ENCODE data around the gene USP53. TPM values are rescaled to one million over a fixed set of nuclear protein-coding genes. Genes with fewer than 3 reads are reported as not detected.
"Not testable (repeated sequence)": the region's sequence is repeated elsewhere in the genome, so short reads cannot be mapped to it uniquely, and the experiment has no call there.

USP53 gene
- polyA plus RNA-seq (ENCODE audit: insufficient read length in 12 of 12): 10 to 100 TPM in 8 of 12 donors, 1 to 10 TPM in 3, not detected in 1; 7.8 to 30.3 (median 13.2) TPM
- long read RNA-seq, donor 1, partial matches to known transcripts: 11 of 16 reads
- long read RNA-seq, donor 1, other reads (novel, unspliced or antisense): 0 of 16 reads
- long read RNA-seq, donor 2, full-length matches to known transcripts: 1 of 1 reads
- long read RNA-seq, donor 2, partial matches to known transcripts: 0 of 1 reads
- long read RNA-seq, donor 2, other reads (novel, unspliced or antisense): 0 of 1 reads
- long read RNA-seq, donor 3: 0 reads
- long read RNA-seq, donor 4: 0 reads
- long read RNA-seq, donor 5, full-length matches to known transcripts: 1 of 1 reads
- long read RNA-seq, donor 5, partial matches to known transcripts: 0 of 1 reads
- long read RNA-seq, donor 5, other reads (novel, unspliced or antisense): 0 of 1 reads
- long read RNA-seq, donor 6, partial matches to known transcripts: 0 of 1 reads
- long read RNA-seq, donor 6, other reads (novel, unspliced or antisense): 0 of 1 reads
- long read RNA-seq, donor 7, partial matches to known transcripts: 240 of 241 reads
- long read RNA-seq, donor 7, other reads (novel, unspliced or antisense): 0 of 241 reads
- long read RNA-seq, donor 8, partial matches to known transcripts: 474 of 475 reads
- long read RNA-seq, donor 8, other reads (novel, unspliced or antisense): 0 of 475 reads
- long read RNA-seq, donor 9, partial matches to known transcripts: 324 of 324 reads
- long read RNA-seq, donor 9, other reads (novel, unspliced or antisense): 0 of 324 reads
- long read RNA-seq, donor 10, partial matches to known transcripts: 382 of 382 reads
- long read RNA-seq, donor 10, other reads (novel, unspliced or antisense): 0 of 382 reads
- long read RNA-seq, donor 11: 0 reads

DNA sequence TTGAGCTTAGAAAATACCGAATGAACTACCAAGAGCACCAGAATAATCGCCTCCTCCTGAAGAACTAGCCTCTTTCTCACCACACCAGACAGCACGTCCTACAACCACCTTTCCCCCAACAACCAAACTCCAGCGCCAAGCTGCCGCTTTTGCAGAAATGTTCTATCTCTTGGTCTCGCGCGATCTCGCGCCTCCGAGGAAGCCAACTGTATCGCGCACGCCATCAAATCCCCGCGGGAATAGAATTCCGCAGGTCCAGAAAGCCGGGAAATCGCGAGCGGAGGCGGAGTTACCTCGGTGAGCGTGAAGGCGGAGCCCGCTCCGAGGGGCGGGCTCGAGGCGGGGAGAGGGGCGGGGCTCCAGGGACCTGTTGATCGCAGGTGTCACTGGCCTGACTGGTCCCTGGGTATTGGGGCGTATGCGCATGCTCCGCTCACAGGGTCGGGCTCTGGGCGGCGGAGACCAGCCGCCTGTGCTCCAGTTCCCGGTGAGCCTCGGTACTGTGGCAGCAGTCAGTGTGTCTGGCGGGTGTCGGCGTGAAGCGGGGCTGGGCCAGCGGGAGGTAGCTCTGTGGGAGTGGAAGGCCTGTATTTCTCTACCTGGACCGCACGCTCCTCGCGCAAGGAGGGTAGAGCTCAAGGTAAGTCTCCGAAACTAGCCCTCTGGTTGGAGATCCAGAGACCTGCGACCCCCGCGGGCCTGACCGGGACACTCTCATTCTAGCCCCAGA lies at the start of gene USP53:
TSS of gene USP53 (plus strand) at position 480 of the 730 bp plus-strand sequence. CDS start 27,047 bp downstream, outside the sequence.
- DNase-seq: peak; percentile 90

DNA sequence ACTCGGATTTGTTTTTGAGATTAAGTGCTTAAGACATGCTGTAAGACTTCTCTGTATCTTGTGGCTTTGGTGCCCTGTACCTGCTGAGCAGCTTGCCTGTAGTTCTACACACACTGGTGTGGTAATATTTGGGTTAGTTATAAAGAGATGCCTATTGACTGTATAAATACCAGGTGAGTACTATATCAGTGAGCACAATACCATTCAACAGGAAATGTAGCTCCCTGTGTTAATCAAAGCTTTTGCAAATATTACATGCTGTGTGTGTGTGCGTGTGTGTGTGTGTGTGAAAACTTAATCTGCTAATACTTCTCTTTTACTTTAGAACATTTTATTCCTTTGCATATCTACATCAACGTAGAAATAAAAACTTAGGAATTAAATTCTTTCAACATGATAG lies 46.7 kb upstream of the USP53 start:
- DNase-seq: no peak

DNA sequence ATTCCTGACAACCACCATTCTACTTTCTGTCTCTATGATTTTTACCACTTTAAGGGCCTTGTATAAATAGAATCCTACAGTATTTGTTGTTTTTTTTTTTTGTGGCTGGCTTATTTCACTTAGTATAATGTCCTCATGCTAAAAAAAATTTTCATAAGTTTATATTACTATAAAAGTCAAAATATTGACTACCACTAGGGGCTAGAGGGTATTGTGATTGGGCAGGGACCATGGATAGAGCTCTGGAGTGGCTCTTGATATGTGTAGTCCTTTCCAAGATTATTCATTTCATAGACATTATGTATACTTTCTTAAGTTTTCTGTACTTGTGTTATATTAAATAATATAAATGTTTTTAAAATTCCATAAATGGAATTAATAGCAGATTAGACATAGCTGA lies 42.3 kb upstream of the USP53 start:
- DNase-seq: no peak

DNA sequence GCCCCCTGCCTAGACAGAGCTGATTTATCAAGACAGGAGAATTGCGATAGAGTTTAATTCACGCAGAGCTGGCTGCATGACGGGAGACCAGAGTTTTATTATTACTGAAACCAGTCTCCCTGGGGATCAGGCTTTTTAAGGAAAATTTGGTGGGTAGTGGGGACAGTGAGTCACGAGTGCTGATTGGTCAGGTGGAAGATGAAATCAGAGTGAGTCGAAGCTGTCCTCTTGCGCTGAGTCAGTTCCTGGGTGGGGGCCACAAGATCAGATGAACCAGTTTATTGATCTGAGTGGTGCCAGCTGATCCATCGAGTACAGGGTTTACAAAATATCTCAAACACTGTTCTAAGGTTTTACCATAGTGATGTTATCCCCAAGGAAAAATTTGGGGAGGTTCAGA lies 40.3 kb upstream of the USP53 start:
- DNase-seq: no peak

DNA sequence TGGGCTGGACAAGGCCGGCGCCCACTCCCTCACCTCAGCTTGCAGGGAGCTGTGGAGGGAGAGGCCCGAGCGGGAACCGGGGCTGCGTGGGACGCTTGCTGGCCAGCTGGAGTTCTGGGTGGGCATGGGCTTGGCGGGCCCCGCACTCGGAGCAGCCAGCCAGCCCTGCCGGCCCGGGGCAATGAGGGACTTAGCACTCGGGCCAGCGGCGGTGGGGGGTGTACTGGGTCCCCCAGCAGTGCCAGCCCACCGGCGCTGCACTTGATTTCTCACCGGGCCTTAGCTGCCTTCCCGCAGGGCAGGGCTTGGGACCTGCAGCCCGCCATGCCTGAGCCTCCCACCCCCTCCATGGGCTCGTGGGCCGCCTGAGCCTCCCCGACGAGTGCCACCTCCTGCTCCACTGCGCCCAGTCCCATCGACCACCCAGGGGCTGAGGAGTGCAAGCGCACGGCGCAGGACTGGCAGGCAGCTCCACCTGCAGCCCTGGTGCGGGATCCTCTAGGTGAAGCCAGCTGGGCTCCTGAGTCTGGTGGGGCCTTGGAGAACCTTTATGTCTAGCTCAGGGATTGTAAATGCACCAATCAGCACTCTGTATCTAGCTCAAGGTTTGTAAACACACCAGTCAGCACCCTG lies 38.7 kb upstream of the USP53 start:
- not testable (repeated sequence) for DNase-seq

DNA sequence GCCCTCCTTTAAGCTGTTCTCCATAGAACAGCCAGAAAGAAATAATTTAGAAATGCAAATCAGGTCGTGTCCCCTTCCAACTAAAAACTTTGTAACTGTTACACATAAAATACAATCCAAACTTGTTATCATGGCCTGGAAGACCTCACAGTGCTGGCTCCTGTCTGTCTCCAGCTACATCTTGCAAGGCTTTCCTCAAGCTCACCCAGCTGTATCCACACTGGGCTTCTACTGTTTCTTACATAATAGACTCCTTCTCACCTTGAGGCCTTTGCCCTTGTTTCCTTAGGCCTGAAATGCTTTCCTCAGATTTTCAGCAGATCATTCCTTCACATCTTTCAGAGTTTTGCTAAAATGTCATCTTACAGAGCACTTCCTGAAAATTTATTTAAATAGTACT lies 33.5 kb upstream of the USP53 start:
- no peak for DNase-seq

DNA sequence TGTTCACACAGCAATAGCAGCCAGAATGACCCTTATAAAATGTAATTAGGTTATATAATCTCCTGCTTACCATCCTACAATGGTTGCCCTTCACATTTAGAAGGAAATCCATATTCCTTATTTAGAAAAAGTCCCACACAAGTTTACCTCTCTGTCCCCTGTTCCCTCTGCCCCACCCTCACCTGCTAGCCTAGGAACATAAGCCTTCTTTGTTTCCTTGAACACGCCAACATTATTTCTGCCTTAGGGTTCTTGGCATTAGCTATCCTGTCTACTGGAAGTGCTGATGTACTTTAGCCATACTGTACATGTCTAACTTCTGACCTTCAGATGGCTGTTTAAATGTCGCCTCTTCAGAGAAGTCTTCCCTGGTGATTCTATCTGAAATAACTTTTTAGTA lies 28.4 kb upstream of the USP53 start:
- no peak for DNase-seq

DNA sequence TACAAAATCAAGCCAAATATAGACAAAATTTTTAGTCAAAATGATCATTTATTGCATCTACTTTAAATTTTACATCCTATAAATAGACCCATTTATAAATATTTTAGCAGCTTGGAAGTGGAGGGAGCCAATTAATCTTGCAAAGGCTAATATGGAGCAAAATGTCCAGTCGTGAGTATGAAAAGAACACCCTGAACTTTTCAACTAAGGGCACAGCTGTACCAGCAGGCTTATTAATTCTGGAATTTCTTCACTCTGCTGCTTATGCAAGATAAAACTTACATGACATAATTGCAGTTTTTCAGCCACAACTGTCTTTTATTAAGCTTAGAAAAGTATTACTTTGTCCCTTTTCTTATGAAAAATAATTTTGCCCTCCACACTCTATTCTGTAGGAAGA lies 22.9 kb upstream of the USP53 start:
- DNase-seq: no peak

DNA sequence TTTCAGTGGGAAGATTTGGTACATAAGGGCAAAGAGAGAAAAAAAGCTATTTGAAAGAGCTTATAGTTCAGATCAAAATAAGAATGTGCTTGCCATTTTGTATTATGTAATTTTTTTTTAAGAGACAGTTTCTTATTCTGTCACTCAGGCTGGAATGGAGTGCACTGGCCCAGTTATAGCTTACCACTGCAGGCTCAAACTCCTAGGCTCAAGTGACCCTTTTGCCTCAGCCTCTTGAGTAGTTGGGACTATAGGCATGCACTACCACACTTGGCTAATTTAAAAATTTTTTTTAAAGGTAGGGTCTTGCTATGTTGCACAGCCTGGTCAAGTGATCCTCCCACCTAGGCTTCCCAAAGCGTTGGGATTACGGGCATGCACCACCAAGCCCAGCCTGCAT lies 22.2 kb upstream of the USP53 start:
- no peak for DNase-seq

DNA sequence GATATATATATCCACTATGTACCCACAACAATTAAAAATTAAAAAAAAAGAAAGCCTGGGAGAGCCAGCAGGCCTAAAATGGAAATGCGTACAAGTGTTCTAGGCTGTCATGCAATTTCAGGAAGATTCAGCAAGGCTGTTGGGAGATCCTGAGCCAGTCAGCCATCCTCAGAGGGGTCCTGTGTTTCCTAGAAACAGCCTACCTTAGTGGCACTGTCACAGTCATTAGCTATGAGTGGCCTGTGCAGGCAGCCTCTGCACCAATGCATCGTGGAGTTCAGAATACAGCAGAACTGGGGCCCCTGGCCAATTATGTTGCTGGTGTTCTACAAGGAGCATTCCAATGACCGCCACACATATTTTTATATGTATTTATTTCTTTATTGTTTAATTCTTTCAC lies 21.0 kb upstream of the USP53 start:
- DNase-seq: no peak

DNA sequence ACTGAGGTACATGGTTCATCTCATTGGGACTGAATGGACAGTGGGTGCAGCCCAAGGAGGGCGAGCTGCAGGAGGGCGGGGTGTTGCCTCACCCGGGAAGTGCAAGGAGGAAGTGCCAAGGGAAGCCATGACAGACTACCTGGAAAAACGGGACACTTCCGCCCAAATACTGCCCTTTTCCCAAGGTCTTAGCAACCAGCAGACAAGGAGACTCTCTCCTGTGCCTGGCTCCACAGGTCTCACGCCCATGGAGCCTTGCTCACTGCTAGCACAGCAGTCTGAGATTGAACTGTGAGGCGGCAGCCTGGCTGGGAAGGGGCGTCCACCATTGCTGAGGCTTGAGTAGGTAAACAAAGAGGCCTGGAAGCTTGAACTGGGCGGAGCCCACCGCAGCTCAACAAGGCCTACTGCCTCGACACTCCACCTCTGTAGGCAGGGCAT lies 14.7 kb upstream of the USP53 start:
- DNase-seq: no peak

DNA sequence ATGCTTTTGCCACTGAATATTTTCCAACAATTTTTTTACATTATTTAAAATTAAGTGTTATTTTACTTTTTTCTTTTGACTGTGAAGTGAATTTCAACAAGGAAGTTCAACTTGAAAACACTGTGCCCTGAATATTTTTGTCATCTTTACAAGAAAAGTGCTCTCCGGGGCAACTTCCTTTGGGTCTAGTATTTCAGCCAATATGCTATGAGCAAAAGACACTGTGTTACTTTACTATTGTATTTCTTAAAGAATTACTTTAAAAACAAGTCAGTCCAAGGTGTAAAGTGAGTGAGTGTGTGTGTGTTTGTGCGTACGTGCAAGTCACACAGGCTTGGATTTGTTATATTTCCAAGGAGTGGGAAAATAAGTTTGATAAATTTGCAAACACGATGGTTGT lies 7.6 kb upstream of the USP53 start:
- no peak for DNase-seq

DNA sequence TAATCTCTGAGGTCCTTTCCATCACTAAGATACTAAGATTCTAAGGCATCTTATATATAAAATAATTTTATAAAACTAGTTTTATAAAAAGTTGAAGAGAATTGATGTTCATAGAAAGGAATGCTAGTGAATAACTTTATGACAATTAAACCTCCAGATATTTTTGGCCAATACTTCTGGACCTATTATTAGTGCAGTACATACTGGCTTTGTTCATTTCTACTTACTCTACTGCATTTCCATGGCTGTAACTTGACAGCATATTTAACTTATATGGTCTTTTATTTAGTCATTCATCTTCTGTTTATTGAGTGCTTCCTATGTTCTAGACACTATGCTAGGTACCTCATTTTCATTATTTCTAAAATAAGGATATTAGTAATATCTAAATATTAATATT lies 6.8 kb upstream of the USP53 start:
- no peak for DNase-seq

DNA sequence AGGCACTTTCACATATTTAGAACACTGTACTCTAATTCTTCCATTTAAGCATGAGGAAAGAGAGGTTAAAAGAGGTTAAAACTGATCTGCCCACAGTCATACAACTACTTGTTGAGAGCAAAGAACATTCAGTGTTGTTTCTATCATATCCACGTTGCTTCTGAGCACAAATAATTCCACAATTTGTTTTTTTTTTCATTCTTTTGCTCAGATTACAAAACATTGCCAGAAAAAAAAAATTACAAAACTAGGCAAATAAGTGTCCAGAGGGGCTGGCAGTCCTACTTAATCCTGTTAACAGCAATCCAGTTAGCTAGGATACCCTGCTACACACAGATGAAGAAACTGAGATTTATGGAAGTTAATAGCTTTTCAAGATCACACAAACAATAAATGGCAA lies 6.3 kb upstream of the USP53 start:
- DNase-seq: no peak

DNA sequence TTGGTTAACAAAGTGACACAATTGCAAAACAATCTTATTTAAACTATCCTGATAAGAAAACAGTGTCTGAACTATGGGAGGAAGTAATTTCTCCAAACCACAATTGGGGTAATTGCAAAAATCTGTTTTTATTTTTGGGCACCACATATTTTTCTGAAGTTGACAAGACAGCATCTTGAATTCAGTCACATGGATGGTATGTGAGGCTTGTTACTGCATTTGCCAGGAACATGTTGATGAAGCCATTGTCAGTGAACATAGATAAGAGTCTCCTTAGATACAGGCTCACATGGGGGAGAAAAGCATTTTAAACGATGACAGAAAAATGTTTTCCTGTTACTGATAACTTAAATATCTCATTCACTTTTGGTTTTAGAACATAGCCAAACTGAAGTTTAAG lies 5.5 kb upstream of the USP53 start:
- no peak for DNase-seq

DNA sequence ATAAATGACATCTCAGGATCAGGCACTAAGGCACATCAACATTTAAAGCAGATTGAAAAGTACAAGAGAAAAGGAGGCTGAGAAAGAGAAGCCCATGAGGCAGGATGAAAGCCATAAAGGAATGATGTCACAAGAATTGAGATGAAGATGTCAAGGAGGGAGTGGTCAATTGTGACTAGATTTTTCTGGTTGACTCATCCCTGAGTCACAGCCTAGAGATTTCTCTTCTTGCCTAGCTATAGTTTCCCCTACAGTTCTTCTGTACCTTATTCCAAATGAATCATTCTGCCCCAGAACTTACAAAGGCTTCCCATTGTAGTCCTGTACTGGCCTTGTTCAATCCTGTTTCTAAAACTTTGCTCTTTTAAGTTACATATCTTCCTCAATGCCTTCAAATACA lies 3.4 kb upstream of the USP53 start:
- DNase-seq: no peak

DNA sequence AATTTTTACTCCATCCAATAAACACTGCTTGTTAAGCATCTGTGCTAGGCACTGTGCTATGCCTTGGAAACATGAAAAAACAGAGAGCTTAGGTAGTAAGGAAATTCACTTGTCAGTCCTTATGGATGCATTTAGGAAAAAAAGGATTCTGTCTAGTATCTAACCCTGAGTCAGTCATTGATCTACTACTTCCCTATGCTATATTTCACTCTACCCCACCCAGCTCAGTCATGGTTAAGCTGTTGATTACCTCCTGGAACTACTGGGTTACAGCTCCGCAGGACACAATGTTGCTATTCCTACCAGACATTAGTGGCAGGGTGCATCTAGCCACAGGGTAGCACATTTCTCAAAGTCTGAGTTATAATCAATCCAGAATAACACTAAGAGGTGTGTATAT lies 2.9 kb upstream of the USP53 start:
- no peak for DNase-seq

DNA sequence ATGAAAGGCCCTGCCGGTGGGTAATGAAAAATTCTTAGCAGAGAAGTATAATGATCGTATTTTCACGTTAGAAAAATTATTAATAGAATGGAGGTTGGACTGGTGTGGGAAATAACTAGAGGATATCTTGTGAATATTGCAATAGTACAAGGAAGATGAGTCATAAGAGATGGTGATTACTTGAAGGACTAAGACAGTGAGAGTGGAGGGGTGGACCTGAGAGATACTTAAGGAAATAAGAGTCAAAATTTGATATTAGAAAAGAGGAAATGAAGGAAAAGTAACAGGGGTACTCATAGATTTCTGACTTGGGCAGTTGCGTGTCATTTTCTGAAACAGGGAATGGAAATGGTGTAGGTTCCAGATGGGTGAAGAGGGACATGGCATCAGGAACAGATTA lies 1.7 kb upstream of the USP53 start:
- DNase-seq: no peak

DNA sequence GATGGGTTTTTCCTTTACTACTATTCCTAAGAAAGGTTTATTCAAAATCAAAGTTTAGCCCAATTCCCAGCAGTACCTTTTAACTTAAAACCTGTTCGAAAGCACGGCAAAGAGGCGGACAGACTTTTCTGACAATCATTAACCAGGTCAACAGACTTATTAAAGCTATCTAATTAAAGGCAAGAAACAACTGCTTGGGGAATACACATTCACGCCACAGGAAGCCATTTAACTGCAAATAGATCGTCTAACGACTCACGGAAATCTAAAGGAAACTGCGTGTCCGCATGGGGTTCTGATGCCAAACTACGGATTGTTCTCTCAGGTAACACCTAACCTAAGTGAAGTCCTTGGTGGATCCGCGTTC lies 663 bp upstream of the USP53 start:
- DNase-seq: no peak

DNA sequence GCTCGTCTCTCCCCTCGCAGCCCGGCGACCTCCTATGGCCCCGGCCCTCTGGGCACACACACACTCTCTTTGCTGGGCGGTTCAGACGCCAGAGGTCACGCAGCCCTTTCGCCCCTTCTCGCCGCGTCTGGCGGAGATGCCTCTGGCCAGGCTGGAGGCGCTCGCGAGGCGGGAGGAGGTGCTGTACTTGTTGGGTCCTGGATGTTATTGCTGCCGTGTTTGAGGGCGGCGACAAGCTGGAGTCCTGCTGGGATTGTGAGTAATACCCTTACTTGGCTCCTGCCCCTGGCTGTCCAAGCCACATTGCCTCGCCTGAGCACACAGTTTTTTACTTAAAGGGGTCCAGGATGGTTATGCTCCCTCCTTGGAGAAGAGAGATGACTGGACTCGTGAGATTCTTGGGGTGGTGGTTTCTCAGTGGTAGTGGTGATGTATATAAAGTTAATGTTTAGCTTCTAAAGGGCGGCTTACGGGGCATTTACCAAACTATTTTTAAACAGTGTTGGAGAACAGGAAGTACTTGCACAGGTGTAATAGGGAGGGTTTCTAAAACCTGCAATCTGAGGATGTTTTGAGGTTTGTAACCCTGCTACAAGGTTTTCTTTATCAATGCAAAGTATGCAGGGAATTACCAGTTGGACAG lies 572 bp downstream of the USP53 start:
- DNase-seq: peak; percentile 58

DNA sequence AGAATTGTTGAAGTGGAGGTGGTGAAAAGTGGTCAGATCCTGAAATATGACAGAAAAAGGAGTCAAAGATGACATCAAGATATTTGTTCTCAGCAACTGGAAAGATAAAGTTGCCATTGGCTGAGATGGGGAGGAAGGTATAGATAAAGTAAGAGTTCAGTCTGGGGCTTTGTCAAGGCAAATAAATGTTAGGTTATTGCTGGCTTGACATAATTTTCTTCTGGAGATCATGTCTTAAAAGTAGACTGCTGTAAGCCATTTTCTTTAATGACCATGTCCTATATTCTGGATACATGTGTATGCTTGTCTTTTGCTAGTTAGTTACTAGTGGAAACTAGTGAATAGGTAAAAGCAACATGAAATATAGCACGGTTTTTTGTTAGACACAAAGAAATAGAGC lies 5.6 kb downstream of the USP53 start:
- no peak for DNase-seq
